OCI-LY3 (cell line): ENCODE results near the gene FRMD4A.

ENCODE experiments used
- H2AFZ ChIP-seq: fragments of 200-600, 300-600 bp; shearing (Covaris generic); 2 replicates; pipeline ENCODE4 v1.6.0; 2014; ENCODE audit warnings: antibody characterized with exemption, low read depth, low read length
- H3K27ac ChIP-seq: fragments of 200-600, 300-600 bp; sonication (generic); 2 replicates; pipeline ENCODE4 v1.5.1; 2014; ENCODE audit warnings: mild to moderate bottlenecking, low read length, moderate library complexity, mixed read lengths
- H3K27me3 ChIP-seq: fragments of 200-600, 300-600 bp; sonication (generic); 2 replicates; pipeline ENCODE4 v1.6.1; 2014; ENCODE audit warnings: low read depth, low read length, mixed read lengths
- H3K36me3 ChIP-seq: fragments of 200-600, 300-600 bp; sonication (generic); replicated peaks from 2 replicates; pipeline ENCODE3; 2014; ENCODE audit warnings: low read depth, low read length, mixed read lengths
- H3K4me1 ChIP-seq: fragments of 300-600, 200-600 bp; sonication (generic); 2 replicates; pipeline ENCODE4 v1.6.1; 2014; ENCODE audit warnings: low read length, mixed read lengths
- H3K4me2 ChIP-seq: fragments of 200-600, 300-600 bp; sonication (generic); 2 replicates; pipeline ENCODE4 v1.6.1; 2014; ENCODE audit warnings: low read length, mixed read lengths
- H3K4me3 ChIP-seq: fragments of 300-600, 200-600 bp; sonication (generic); 2 replicates; pipeline ENCODE4 v1.5.1; 2014; ENCODE audit warnings: antibody characterized with exemption, mild to moderate bottlenecking, low read length, moderate library complexity
- H3K79me2 ChIP-seq: fragments of 300-600, 200-600 bp; shearing (Covaris generic); 2 replicates; pipeline ENCODE4 v1.6.1; 2014; ENCODE audit warnings: mild to moderate bottlenecking, low read length, mixed read lengths
- H3K9ac ChIP-seq: fragments of 300-600, 200-600 bp; shearing (Covaris generic); 2 replicates; pipeline ENCODE4 v1.6.0; 2014; ENCODE audit warnings: mild to moderate bottlenecking, low read length, moderate library complexity
- H3K9me3 ChIP-seq: fragments of 200-600, 300-600 bp; shearing (Covaris generic); 2 replicates; pipeline ENCODE4 v1.6.1; 2014; ENCODE audit warnings: low read length, mixed read lengths; ENCODE audit not compliant: insufficient read depth
- H4K20me1 ChIP-seq: fragments of 200-600, 300-600 bp; sonication (generic); 2 replicates; pipeline ENCODE4 v1.6.1; 2016; ENCODE audit warnings: low read length, mixed read lengths; ENCODE audit not compliant: insufficient read depth
- CTCF ChIP-seq: fragments of 200-600, 300-600 bp; sonication (generic); IDR thresholded peaks from 2 replicates; pipeline ENCODE4 v1.5.1; 2014; ENCODE audit warnings: antibody characterized with exemption, low read length, low read depth
- EZH2phosphoT487 ChIP-seq: fragments of 200-600 bp; shearing (Covaris generic); IDR thresholded peaks from 2 replicates; pipeline ENCODE4 v1.6.1; 2018; ENCODE audit warnings: antibody characterized with exemption, mixed run types, low read depth

FRMD4A gene

GRCh38 chr10:13759168-13759567 lies 571.6 kb downstream of the FRMD4A start:
- H3K9ac ChIP-seq: no peak overlapping the region
- H3K27ac ChIP-seq: no peak overlapping the region
- no peak overlapping the region for H3K4me3 ChIP-seq
- no peaks in the 10 kb centered on the region for H3K79me2 ChIP-seq
- TF ChIP-seq EZH2phosphoT487 (no peak), CTCF (no peak)
- no peak overlapping the region for H2AFZ ChIP-seq
- no peaks in the 10 kb centered on the region for H3K36me3 ChIP-seq
- H3K4me2 ChIP-seq: no peak overlapping the region
- no peaks in the 10 kb centered on the region for H3K27me3 ChIP-seq
- H3K4me1 ChIP-seq: peaks cover 59% of the 10 kb centered on the region
- no peaks in the 10 kb centered on the region for H3K9me3 ChIP-seq
- no peaks in the 10 kb centered on the region for H4K20me1 ChIP-seq

- Histone ChIP-seq H2AFZ (no peak overlapping the region), H4K20me1 (no peaks in the 10 kb centered on the region), H3K4me2 (no peak overlapping the region), H3K36me3 (no peaks in the 10 kb centered on the region), H3K9ac (no peak overlapping the region), H3K79me2 (no peaks in the 10 kb centered on the region), H3K27me3 (no peaks in the 10 kb centered on the region), H3K9me3 (no peaks in the 10 kb centered on the region), H3K4me3 (no peak overlapping the region), H3K4me1 (peaks cover 63% of the 10 kb centered on the region), H3K27ac (no peak overlapping the region)
- no peak for TF ChIP-seq CTCF
- TF ChIP-seq EZH2phosphoT487: no peak
Observed at GRCh38 chr10:13758756-13759155, 572.0 kb downstream of the FRMD4A start.

- Histone ChIP-seq H4K20me1 (no peaks in the 10 kb centered on the region), H3K36me3 (no peaks in the 10 kb centered on the region), H3K4me2 (0 out of 2 replicates have a peak overlapping the region, but pooled peaks have one; percentile 11), H3K9ac (no peak overlapping the region), H3K4me3 (no peak overlapping the region), H3K9me3 (no peaks in the 10 kb centered on the region), H2AFZ (no peak overlapping the region), H3K27ac (peak overlapping the region; percentile 93), H3K4me1 (peaks cover 66% of the 10 kb centered on the region), H3K27me3 (no peaks in the 10 kb centered on the region), H3K79me2 (no peaks in the 10 kb centered on the region)
- TF ChIP-seq CTCF (no peak), EZH2phosphoT487 (no peak)
Observed at GRCh38 chr10:13758312-13758711, 572.4 kb downstream of the FRMD4A start.

GRCh38 chr10:13754277-13754676 lies 576.4 kb downstream of the FRMD4A start:
- H3K4me2 ChIP-seq: no peak overlapping the region
- no peaks in the 10 kb centered on the region for H4K20me1 ChIP-seq
- no peak overlapping the region for H3K9ac ChIP-seq
- H3K79me2 ChIP-seq: no peaks in the 10 kb centered on the region
- H3K27me3 ChIP-seq: no peaks in the 10 kb centered on the region
- no peaks in the 10 kb centered on the region for H3K9me3 ChIP-seq
- TF ChIP-seq EZH2phosphoT487 (no peak), CTCF (no peak)
- no peaks in the 10 kb centered on the region for H3K36me3 ChIP-seq
- H3K4me3 ChIP-seq: no peak overlapping the region
- H3K27ac ChIP-seq: no peak overlapping the region
- peaks cover 43% of the 10 kb centered on the region for H3K4me1 ChIP-seq
- no peak overlapping the region for H2AFZ ChIP-seq
